H1 (cell line): ENCODE data around the gene MMP15. TPM values are rescaled to one million over a fixed set of nuclear protein-coding genes. Genes with fewer than 3 reads are reported as not detected.

ENCODE experiments used
- CTCF ChIA-PET: fragments of 300-600 bp; sonication (Branson Sonifier 250); formaldehyde crosslinking; loops from one replicate; lab custom pipeline; 2021; ENCODE audit not compliant: partially characterized antibody; lab: Charles Lee
- POLR2A ChIA-PET: fragments of 300-600 bp; sonication (Branson Sonifier 250); formaldehyde crosslinking; loops from one replicate; lab custom pipeline; 2021; ENCODE audit warnings: inconsistent platforms; ENCODE audit not compliant: partially characterized antibody; lab: Charles Lee
- DNase-seq, 2 experiments: peaks; one replicate each; pipeline versions ENCODE4 v3.0.0 to v3.0.0-alpha.2; 2010 to 2022; ENCODE audit warnings: low spot score in 2 of 2, low read depth in 1 of 2, mixed read lengths in 1 of 2
- FAIRE-seq: peaks from 2 replicates; lab custom pipeline; 2011; peaks lifted over from hg19 to GRCh38; lab: Jason Lieb, UNC
- H2AFZ ChIP-seq: 2 replicates; pipeline ENCODE4 v1.8.1; 2012; ENCODE audit warnings: low read length, inconsistent platforms
- H2AK5ac ChIP-seq: 2 replicates; pipeline ENCODE4 v1.6.1; 2013; ENCODE audit warnings: low read depth, low read length
- H2BK120ac ChIP-seq: replicated peaks from 2 replicates; pipeline ENCODE3; 2013; ENCODE audit warnings: low read depth, low read length, inconsistent platforms
- H2BK12ac ChIP-seq: 2 replicates; pipeline ENCODE4 v1.6.1; 2013; ENCODE audit warnings: low read depth, low read length
- H2BK15ac ChIP-seq: 2 replicates; pipeline ENCODE4 v1.6.1; 2013; ENCODE audit warnings: low read length
- H2BK20ac ChIP-seq: 2 replicates; pipeline ENCODE4 v1.6.1; 2013; ENCODE audit warnings: low read length
- H2BK5ac ChIP-seq: 2 replicates; pipeline ENCODE4 v1.6.1; 2013; ENCODE audit warnings: low read depth, low read length
- H3K14ac ChIP-seq: 2 replicates; pipeline ENCODE4 v1.6.1; 2013; ENCODE audit warnings: inconsistent platforms; ENCODE audit not compliant: insufficient read length
- H3K18ac ChIP-seq: 2 replicates; pipeline ENCODE4 v1.6.1; 2013; ENCODE audit warnings: low read length; ENCODE audit errors: extremely low read depth
- H3K23ac ChIP-seq: 2 replicates; pipeline ENCODE4 v1.6.1; 2013; ENCODE audit warnings: inconsistent platforms; ENCODE audit not compliant: insufficient read length
- H3K23me2 ChIP-seq: 2 replicates; pipeline ENCODE4 v1.6.1; 2013; ENCODE audit warnings: low read depth, low read length
- H3K27ac ChIP-seq: 2 replicates; pipeline ENCODE4 v1.6.1; 2011; ENCODE audit warnings: low read depth, low read length, inconsistent platforms
- H3K27me3 ChIP-seq, 4 experiments: replicated peaks in 1 of 4; 1 replicate in 1 of 4; 2 replicates in 3 of 4; pipeline versions ENCODE4 v1.6.1 to v1.8.1; 2011 to 2013; ENCODE audit warnings: low read length in 3 of 4, mild to moderate bottlenecking in 3 of 4, inconsistent platforms in 2 of 4, mixed read lengths in 2 of 4, moderate library complexity in 1 of 4; ENCODE audit not compliant: control insufficient read depth in 3 of 4, insufficient read depth in 3 of 4; ENCODE audit errors: extremely low read depth in 1 of 4
- H3K36me3 ChIP-seq, 4 experiments: 2 replicates each; pipeline versions ENCODE4 v1.6.1 to v1.8.1; 2011 to 2013; ENCODE audit warnings: mild to moderate bottlenecking in 4 of 4, low read length in 3 of 4, moderate library complexity in 2 of 4, control low read depth in 1 of 4, inconsistent platforms in 1 of 4; ENCODE audit not compliant: insufficient read depth in 4 of 4, control insufficient read depth in 2 of 4
- H3K4ac ChIP-seq: replicated peaks from 2 replicates; pipeline ENCODE3; 2013; ENCODE audit warnings: low read length, low read depth, mixed read lengths, inconsistent platforms; ENCODE audit not compliant: insufficient read length
- H3K4me1 ChIP-seq, 4 experiments: replicated peaks in 1 of 4; 1 replicate in 1 of 4; 2 replicates in 3 of 4; pipeline versions ENCODE4 v1.6.1 to v1.8.1; 2011 to 2013; ENCODE audit warnings: low read length in 3 of 4, inconsistent platforms in 2 of 4, mixed read lengths in 1 of 4; ENCODE audit not compliant: insufficient read depth in 4 of 4, control insufficient read depth in 3 of 4
- H3K4me2 ChIP-seq, 2 experiments: 2 replicates each; pipeline versions ENCODE4 v1.6.1 to v1.8.1; 2011 to 2013; ENCODE audit warnings: low read depth in 2 of 2, low read length in 2 of 2, control low read depth in 1 of 2, inconsistent platforms in 1 of 2, mild to moderate bottlenecking in 1 of 2; ENCODE audit not compliant: insufficient read depth in 1 of 2
- H3K4me3 ChIP-seq, 4 experiments: fragments of 200-600, 300-600 bp in 1 of 4; sonication (generic), shearing (Covaris generic), sonication (Bioruptor Twin) in 1 of 4; 2 replicates each; pipeline versions ENCODE4 v1.5.1 to v1.8.1; 2011 to 2016; ENCODE audit warnings: low read length in 4 of 4, low read depth in 3 of 4, control low read depth in 2 of 4, inconsistent platforms in 2 of 4, mild to moderate bottlenecking in 2 of 4, mixed read lengths in 1 of 4, moderate library complexity in 1 of 4; ENCODE audit not compliant: insufficient read depth in 2 of 4; ENCODE audit errors: extremely low read depth in 1 of 4
- H3K56ac ChIP-seq: replicated peaks from 2 replicates; pipeline ENCODE3; 2013; ENCODE audit warnings: low read depth, mild to moderate bottlenecking, mixed read lengths, low read length, inconsistent platforms; ENCODE audit not compliant: insufficient read length
- H3K79me1 ChIP-seq: 2 replicates; pipeline ENCODE4 v1.6.1; 2013; ENCODE audit warnings: low read depth, low read length, control low read depth
- H3K79me2 ChIP-seq, 2 experiments: 2 replicates each; pipeline versions ENCODE4 v1.6.1 to v1.8.1; 2012 to 2013; ENCODE audit warnings: low read length in 2 of 2, mild to moderate bottlenecking in 2 of 2, inconsistent platforms in 1 of 2; ENCODE audit not compliant: insufficient read depth in 2 of 2, control insufficient read depth in 1 of 2
- H3K9ac ChIP-seq, 4 experiments: replicated peaks in 1 of 4; 1 replicate in 1 of 4; 2 replicates in 3 of 4; pipeline versions ENCODE4 v1.6.1 to v1.8.1; 2011 to 2013; ENCODE audit warnings: low read depth in 3 of 4, low read length in 3 of 4, control low read depth in 2 of 4, mild to moderate bottlenecking in 2 of 4, moderate library complexity in 2 of 4, inconsistent platforms in 1 of 4; ENCODE audit errors: extremely low read depth in 1 of 4
- H3K9me3 ChIP-seq, 2 experiments: 2 replicates each; pipeline versions ENCODE4 v1.6.1 to v1.8.1; 2012 to 2013; ENCODE audit warnings: mild to moderate bottlenecking in 2 of 2, moderate library complexity in 2 of 2, control low read depth in 1 of 2, inconsistent platforms in 1 of 2, low read depth in 1 of 2, low read length in 1 of 2, mixed read lengths in 1 of 2; ENCODE audit not compliant: insufficient read depth in 2 of 2
- H4K20me1 ChIP-seq, 2 experiments: replicated peaks in 1 of 2; 2 replicates each; pipeline versions ENCODE3 to v1.8.1; 2011 to 2013; ENCODE audit warnings: inconsistent platforms in 2 of 2, low read length in 2 of 2, mild to moderate bottlenecking in 1 of 2; ENCODE audit not compliant: insufficient read depth in 2 of 2, control insufficient read depth in 1 of 2
- H4K5ac ChIP-seq: 2 replicates; pipeline ENCODE4 v1.6.1; 2013; ENCODE audit warnings: low read length, low read depth, mixed read lengths, inconsistent platforms; ENCODE audit not compliant: insufficient read length
- H4K8ac ChIP-seq: 2 replicates; pipeline ENCODE4 v1.8.0; 2013; ENCODE audit warnings: mild to moderate bottlenecking, moderate library complexity, low read length, inconsistent platforms; ENCODE audit not compliant: insufficient read depth; ENCODE audit errors: extremely low read depth
- H4K91ac ChIP-seq: replicated peaks from 2 replicates; pipeline ENCODE3; 2013; ENCODE audit warnings: low read length, mixed read lengths, inconsistent platforms; ENCODE audit not compliant: insufficient read length
- CHD2 ChIP-seq: IDR thresholded peaks from 2 replicates; pipeline ENCODE4 v1.6.1; 2012; ENCODE audit warnings: low read length, improper control_type of control experiment
- JUN ChIP-seq: IDR thresholded peaks from 2 replicates; pipeline ENCODE4 v1.6.1; 2011; ENCODE audit warnings: low read depth, mild to moderate bottlenecking, improper control_type of control experiment, low read length
- SP1 ChIP-seq: IDR thresholded peaks from 2 replicates; pipeline ENCODE4 v1.6.1; 2011; ENCODE audit warnings: low read depth, low read length
- SP2 ChIP-seq: IDR thresholded peaks from 2 replicates; pipeline ENCODE4 v1.6.1; 2012; ENCODE audit warnings: mild to moderate bottlenecking, low read length, inconsistent platforms
- SP4 ChIP-seq: IDR thresholded peaks from 2 replicates; pipeline ENCODE4 v1.6.1; 2012; ENCODE audit warnings: low read length, inconsistent platforms
- TEAD4 ChIP-seq: IDR thresholded peaks from 2 replicates; pipeline ENCODE4 v1.6.1; 2012; ENCODE audit warnings: low read depth, low read length, inconsistent platforms, mixed read lengths
- ZNF274 ChIP-seq: IDR thresholded peaks from 2 replicates; pipeline ENCODE4 v1.7.0; 2012; ENCODE audit warnings: low read length, borderline replicate concordance; ENCODE audit errors: extremely low read depth
- WGBS, 2 experiments: shearing (Covaris generic) in 1 of 2; methylation state at CpG; one replicate each; pipeline versions ENCODE4 v1.1.6 to v1.1.7; 2013 to 2015; ENCODE audit warnings: low lambda C conversion rate in 2 of 2, mixed read lengths in 2 of 2, inconsistent platforms in 1 of 2, low coverage in 1 of 2, missing lambda C conversion rate in 1 of 2; ENCODE audit not compliant: insufficient replicate concordance in 2 of 2, insufficient coverage in 1 of 2, insufficient read length in 1 of 2; ENCODE audit errors: extremely low coverage in 1 of 2, missing lambda C conversion rate in 1 of 2; 5-methylcytosine and 5-hydroxymethylcytosine counted together
- polyA plus RNA-seq, 7 experiments: library from polyadenylated mRNA; depleted of rRNA in 3 of 7; stranded (reverse) in 5 of 7; unstranded in 2 of 7; fragments of >200 nt in 5 of 7; fragments of 200-250 nt in 2 of 7; gene quantifications; 1 replicate in 5 of 7; 2 replicates in 1 of 7; 4 replicates in 1 of 7; pipeline versions ENCODE4 v1.2.1 to v1.2.3, GENCODE V29; 2011 to 2013; ENCODE audit warnings: missing spikeins in 2 of 7, mixed read lengths in 2 of 7
- total RNA-seq: library from RNA; stranded (reverse); fragmentation: NEBNext Ultra II Directional; extraction: Animal tissue kit (Norgen Biotek cat#: 25700); gene quantifications from 2 replicates; pipeline ENCODE4 v1.2.1, GENCODE V29; 2021

The MMP15 gene
- total and polyA plus RNA-seq, 2 of the 8 experiments (the other 6 are each of a cell fraction or from before 2014, with no cell fraction given) = 38.5 to 42.2 TPM

DNA sequence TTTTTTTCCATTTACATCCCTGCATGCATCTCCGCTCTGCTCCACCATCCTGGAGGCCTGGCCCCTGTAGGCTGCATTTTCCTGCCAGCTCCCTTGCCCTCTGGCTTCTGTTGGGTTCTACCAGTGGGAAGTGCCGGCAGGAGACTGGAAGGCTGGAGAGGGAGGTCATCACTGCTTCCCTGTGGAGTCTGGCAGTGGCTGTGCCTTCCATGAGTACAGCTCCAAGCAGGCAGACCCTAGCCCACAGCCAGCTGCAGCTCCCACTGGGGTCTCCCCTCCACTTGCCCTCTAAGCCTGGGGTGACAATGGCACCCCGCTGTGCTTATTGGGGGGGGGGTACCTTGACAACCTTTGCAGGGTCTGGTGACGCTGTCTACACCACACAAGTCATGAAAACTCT is 37.3 kb downstream of the MMP15 start:
- H4K8ac ChIP-seq = peak overlapping the region; percentile 63; the same call in 1 of the 2 replicates
- no peak overlapping the region for H3K56ac ChIP-seq
- no peaks in the 10 kb centered on the region for H4K20me1 ChIP-seq
- H3K18ac ChIP-seq = no peak overlapping the region
- WGBS, 2 experiments = 76% methylated on average over 4 of the region's 4 CpGs; no CpG with 5 or more reads in 1 of the 2 experiments
- H3K4me3 ChIP-seq = no peak overlapping the region
- no peaks in the 10 kb centered on the region for H3K23me2 ChIP-seq
- H2BK5ac ChIP-seq = no peak overlapping the region
- H3K79me1 ChIP-seq = no peaks in the 10 kb centered on the region
- CTCF ChIA-PET = interaction anchor here (0.6 to 2.0 kb wide), 7 partner anchors 27 to 98 kb away, joined by 3 to 8 read pairs (median 4); no protein-coding TSS in a partner anchor
- no peak overlapping the region for H4K5ac ChIP-seq
- H4K91ac ChIP-seq = no peak overlapping the region
- no peak overlapping the region for H3K9ac ChIP-seq
- H3K27ac ChIP-seq = no peak overlapping the region
- no peak overlapping the region for H2BK20ac ChIP-seq
- no peaks in the 10 kb centered on the region for H3K36me3 ChIP-seq
- H2AFZ ChIP-seq = no peak overlapping the region; the same call in 1 of the 2 replicates
- H3K4me2 ChIP-seq = no peak overlapping the region
- no peak for DNase-seq
- H2AK5ac ChIP-seq = no peak overlapping the region
- TF ChIP-seq SP4 = no peak
- no peak for TF ChIP-seq TEAD4
- no peak for TF ChIP-seq SP2
- TF ChIP-seq JUN = no peak
- no peak for TF ChIP-seq SP1
- no peak for TF ChIP-seq ZNF274
- no peak for TF ChIP-seq CHD2
- POLR2A ChIA-PET = interaction anchor here (0.7 to 1.3 kb wide), 3 partner anchors 59 to 296 kb away, joined by 3 read pairs; partner anchors contain the start of gene CFAP20
- H3K4ac ChIP-seq = no peak overlapping the region
- FAIRE-seq = no peak
- peaks cover 0 to 10% (median 5%) of the 10 kb centered on the region in 4 experiments; a peak in 4 of 7 replicates for H3K4me1 ChIP-seq
- H3K79me2 ChIP-seq = no peaks in the 10 kb centered on the region
- no peak overlapping the region for H2BK12ac ChIP-seq
- no peak overlapping the region for H3K23ac ChIP-seq
- no peak overlapping the region for H2BK15ac ChIP-seq
- H3K27me3 ChIP-seq = no peaks in the 10 kb centered on the region
- no peak overlapping the region for H2BK120ac ChIP-seq
- H3K14ac ChIP-seq = no peak overlapping the region
- no peaks in the 10 kb centered on the region for H3K9me3 ChIP-seq
